Keratinocyte (primary cell): ENCODE measurements around the gene CPSF4.

Experiments used
- CTCF ChIP-seq, 3 experiments: IDR thresholded peaks in 1 of 3; conservative IDR thresholded peaks in 1 of 3; optimal IDR thresholded peaks in 1 of 3; 2 replicates in 2 of 3; 3 replicates in 1 of 3; pipeline versions ENCODE3 to v1.5.1; 2011; ENCODE audit warnings: low read length in 3 of 3, mild to moderate bottlenecking in 3 of 3, moderate library complexity in 2 of 3, control low read depth in 1 of 3, inconsistent platforms in 1 of 3; ENCODE audit not compliant: insufficient read depth in 2 of 3; ENCODE audit errors: extremely low read depth in 1 of 3
- EZH2 ChIP-seq: IDR thresholded peaks from one replicate; pipeline ENCODE4 v1.6.1; 2012; ENCODE audit warnings: inconsistent platforms, mild to moderate bottlenecking, low read length, moderate library complexity

GRCh38 chr7:99469381-99470065 lies 30.8 kb downstream of the CPSF4 start:
- TF ChIP-seq CTCF (optimal IDR thresholded peaks at IDR 0.05 in 1 of 3, IDR thresholded peaks at IDR 0.05 in 1 of 3, conservative IDR thresholded peaks at IDR 0.05 in 1 of 3; ENCODE audit: extremely low read depth in 1 of 3, insufficient read depth in 2 of 3, low read length in 3 of 3) (no peak), EZH2 (no peak)
